ENCODE results near the gene FBXL7.

DNA sequence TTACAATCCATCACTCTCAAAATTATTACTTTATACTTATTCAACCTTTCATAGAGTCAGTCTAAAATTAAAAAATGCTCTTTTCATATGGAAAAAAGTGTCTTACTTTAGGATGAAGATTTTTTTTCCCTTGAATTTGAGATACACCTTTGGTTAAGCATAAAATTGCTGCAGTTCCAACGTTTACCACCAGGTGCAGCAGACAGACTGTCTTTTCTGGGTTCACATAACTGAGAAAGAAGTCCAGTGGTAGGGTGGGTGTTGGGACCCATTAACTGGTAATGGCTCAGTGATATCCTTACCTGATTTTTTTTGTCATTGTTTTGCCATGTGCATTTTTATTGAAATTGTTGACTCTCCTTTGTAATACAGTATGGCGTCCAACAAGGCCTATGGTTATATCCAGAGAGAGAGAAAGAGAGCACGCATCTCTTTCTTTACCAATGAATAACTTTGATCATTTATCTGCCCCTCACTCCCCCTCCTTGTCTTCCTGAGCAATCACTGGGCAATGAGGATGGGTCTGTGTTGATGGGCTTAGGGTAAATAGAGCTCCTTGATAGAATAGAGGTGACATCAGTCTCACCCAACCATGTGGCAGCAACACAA lies 98.4 kb downstream of the FBXL7 start:
- TF ChIP-seq, protein P1, sequence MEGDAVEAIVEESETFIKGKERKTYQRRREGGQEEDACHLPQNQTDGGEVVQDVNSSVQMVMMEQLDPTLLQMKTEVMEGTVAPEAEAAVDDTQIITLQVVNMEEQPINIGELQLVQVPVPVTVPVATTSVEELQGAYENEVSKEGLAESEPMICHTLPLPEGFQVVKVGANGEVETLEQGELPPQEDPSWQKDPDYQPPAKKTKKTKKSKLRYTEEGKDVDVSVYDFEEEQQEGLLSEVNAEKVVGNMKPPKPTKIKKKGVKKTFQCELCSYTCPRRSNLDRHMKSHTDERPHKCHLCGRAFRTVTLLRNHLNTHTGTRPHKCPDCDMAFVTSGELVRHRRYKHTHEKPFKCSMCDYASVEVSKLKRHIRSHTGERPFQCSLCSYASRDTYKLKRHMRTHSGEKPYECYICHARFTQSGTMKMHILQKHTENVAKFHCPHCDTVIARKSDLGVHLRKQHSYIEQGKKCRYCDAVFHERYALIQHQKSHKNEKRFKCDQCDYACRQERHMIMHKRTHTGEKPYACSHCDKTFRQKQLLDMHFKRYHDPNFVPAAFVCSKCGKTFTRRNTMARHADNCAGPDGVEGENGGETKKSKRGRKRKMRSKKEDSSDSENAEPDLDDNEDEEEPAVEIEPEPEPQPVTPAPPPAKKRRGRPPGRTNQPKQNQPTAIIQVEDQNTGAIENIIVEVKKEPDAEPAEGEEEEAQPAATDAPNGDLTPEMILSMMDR (IDR thresholded peaks at IDR 0.05): peak in 4 of 6 experiments; percentile 7 to 33 (median 18)
- no peak for TF ChIP-seq POLR2A (IDR thresholded peaks at IDR 0.05)
